HG02970 (cell line): ENCODE data around the gene SYT9.

Experiments used
- ATAC-seq: cut with Tn5 transposase; IDR thresholded peaks from one replicate; pipeline ENCODE4 v1.9.1; 2021; ENCODE audit warnings: mild to moderate bottlenecking, moderate library complexity, moderate number of reproducible peaks; ENCODE audit not compliant: unreplicated experiment, low FRiP score

SYT9 gene, protein sequence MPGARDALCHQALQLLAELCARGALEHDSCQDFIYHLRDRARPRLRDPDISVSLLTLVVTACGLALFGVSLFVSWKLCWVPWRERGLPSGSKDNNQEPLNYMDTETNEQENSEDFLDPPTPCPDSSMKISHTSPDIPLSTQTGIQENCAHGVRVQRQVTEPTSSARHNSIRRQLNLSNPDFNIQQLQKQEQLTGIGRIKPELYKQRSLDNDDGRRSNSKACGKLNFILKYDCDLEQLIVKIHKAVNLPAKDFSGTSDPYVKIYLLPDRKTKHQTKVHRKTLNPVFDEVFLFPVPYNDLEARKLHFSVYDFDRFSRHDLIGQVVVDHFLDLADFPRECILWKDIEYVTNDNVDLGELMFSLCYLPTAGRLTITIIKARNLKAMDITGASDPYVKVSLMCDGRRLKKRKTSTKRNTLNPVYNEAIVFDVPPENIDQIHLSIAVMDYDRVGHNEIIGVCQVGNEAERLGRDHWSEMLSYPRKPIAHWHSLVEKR

DNA sequence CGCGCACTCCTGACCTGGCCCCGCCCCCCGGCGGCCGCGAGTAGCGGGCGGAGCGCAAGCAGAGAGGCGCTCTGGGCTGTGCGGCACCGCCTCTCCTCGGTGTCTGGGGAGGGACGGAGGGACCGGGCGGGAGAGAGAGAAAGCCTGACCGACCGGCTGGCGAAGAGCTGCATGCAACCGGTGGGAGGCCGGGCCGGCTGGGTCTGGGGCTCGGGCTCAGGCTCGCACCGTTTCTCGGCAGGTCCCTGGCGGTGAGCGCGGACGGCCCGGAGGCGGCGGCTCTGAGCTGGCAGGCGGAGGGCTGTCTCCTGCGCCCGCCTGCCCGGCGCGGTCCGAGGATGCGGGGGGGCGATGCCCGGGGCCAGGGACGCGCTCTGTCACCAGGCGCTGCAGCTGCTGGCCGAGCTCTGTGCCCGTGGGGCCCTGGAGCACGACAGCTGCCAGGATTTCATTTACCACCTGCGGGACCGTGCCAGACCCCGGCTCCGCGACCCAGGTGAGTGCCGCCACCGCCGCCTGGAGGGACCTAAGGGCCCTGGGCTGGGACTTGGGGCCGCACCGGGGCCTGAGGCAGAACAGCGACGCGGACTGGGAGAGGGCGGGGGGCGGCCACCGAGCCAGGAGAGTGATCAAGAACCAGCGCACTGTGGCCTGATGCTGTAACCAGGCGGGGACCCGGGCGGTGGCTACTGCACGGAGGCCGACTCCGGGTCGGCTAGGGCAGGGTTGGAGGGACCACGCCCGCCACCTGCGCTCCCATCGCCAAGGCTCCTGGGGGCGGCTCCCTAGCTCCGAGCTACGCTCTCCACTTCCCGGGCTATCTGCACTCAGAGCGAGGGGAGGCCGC, at the start of gene SYT9:
Gene SYT9 (plus strand): TSS at position 69 of the 847 bp plus-strand sequence. CDS start 283 bp downstream, at position 352.
- peak; percentile 53 for ATAC-seq

DNA sequence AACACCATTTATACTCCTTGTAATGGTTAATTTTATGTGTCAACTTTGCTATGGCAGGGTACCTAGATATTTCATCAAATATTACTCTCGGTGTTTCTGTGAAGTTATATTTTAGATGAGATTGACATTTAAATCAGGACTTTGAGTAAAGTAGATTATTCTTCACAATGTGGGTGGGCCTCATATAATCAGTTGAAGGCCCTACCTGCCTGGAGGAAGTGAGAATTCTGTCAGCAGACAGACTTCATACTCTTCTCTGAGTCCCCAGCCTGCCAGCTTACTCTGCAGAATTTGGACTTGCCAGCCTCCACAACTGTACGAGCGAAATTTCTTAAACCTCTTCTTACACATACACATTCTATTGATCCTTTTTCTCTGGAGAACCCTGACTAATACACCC, 49.3 kb upstream of the SYT9 start:
- ATAC-seq: no peak

DNA sequence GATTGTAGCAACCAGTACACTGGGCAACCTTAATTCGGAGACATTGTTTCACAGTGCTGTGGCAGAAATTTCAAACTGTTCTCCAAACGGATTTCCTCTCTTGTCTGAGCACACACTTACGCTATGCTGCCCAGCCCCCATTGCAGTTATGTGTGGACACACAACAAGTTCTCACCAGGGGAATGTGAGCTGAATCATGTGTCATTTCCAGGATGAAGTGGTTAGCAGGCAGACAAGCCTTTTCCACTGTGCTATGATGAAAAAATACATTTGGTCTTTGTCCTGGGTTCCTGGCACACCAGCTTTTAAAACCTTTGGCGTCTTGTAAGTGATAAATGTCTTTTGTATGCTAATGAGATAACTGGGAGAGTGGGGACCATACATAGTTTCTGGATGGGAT, 46.9 kb upstream of the SYT9 start:
- ATAC-seq: no peak

DNA sequence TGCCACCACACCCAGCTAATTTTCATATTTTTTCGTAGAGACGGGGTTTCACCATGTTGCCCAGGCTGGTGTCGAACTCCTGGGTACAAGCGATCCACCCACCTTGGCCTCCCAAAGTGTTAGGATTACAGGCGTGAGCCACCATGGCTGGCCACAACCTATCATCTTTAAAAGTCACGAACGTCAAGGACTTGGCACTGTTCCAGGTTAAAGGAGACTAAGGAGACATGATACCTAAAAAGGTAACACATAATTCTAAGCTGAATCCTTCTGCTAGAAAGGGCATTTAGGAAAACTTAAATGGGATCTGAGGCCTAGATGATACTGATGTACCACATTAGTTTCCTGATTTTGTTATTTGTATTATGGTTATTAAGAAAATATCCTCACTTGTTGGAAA, 43.3 kb upstream of the SYT9 start:
- ATAC-seq: no peak

DNA sequence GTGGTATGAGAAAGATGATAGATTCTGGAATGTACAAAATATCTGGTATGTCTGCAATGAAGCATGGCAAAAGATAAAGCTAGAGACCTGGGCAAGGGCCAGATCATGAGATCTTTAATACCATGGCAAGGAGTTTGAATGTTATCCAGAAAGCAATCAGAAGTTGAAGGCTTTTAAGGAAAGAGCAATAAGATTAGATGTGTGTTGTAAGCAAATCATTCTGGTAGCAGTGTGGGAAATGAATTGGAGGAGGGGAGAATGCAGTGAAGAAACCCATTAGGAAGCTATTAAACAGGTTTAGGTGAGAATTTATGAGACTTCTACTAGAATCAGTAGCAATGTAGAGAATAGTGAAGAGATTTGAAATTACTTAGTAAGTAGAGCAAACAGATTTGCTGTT, 32.2 kb upstream of the SYT9 start:
- ATAC-seq: no peak

DNA sequence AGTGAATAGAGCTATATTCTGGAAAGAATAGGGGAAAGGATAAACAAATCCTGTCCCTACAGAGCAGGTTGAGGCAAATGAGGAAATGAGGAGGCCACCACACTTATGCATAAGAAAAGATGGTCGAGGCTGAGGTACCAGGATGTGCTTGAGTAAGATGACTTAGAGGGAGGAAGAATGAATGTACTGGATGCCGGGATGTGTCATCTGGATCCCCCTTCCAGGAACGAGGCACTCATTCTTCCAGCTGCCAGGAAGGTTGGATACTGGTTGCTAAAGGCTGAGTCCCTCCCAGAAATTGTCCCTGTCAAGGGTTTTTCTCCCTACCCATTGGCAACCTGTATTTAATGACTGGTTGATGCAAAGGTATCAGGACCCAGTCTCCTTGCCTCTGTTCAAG, 31.1 kb upstream of the SYT9 start:
- ATAC-seq: no peak

DNA sequence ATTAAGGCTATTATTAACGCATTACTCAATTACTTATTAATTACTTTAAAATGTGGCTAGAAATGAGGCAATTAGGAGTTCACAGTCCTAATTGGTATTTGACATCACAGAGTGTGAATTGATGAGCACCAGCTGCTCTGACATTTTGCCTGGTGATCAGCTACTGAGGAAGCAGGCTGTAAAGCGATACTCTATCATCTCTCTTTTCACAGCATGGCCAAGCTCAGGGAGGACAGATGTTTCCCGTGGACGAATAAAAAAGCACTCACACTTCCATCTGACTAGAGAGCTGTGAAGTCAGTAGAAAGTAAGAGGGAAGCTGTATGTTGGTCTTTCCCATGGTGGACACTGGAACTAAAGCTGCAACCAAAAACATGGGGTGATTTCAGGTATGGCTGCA, 29.1 kb upstream of the SYT9 start:
- no peak for ATAC-seq

DNA sequence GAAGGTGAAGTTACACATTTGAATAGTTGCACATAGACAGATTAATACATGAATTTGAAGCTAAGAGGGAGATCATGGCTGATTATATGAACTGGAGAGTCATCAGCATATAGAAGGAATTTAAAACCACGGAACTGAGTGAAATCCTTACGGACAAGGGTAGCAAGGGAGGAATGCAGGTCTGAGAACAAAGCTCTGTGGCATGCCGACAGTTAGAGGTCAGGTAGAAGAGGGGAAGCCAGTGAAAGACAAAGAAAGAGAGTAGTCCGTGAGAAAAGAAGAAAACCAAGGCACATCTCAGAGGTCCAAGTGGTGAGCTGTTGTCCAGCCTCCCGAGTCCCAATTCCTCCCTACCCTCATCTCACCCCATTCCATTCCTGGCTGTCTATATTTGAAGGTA, 11.8 kb upstream of the SYT9 start:
- no peak for ATAC-seq

DNA sequence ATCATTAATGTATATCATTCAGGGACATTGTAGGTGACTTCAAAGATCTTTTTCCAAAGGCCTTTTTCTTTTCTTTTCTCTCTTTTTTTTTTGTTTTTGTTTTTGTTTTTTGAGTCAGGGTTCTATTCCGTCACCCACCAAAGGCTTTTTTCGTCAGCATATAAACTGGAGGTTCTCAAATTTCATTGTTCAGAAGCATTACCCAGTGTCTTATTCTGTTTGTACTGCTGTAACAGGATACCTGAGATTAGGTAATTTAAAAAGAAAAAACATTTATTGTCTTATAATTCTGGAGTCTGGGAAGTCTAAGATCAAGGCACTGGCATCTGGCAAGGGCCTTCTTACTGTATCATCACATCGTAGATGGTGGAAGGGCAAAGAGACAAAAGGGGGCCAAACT, 6.4 kb upstream of the SYT9 start:
- ATAC-seq: no peak

DNA sequence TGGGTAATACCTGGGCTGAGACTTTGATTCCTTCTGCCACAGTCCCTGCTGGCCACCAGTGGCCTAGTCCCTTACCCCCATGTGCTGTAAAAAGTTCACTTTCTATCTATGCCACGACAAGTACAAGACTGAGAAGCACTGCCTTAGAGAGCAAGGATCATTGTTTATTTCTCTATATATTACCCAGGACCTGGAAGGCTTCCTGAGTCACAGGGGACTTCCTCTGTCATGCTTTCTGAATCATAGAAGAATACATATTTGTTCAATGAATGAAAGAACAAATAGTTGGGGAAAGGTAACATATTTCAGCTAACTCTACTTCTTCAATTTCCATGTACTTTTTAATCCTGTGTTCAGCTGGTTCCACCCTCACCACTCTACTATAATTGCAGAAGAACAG, 5.5 kb upstream of the SYT9 start:
- ATAC-seq: no peak

DNA sequence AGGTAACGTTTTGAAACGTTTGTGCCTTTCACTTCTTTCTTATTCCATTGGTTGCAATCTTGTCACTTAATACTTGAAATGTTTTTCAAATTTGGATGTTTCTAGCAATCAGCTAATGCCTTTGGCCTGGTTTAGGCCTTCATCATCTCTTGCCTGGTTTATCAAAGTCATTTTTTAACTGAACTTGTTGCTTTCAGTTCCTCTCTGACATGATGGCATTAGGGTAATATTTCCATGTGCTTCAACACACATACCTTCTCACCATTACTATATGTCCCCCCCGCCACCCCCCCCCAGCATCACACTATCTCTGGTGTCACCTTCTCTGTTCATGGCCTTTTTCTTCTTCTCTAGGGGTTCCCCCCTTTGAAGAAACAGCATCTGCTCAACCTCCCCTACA, 1.5 kb upstream of the SYT9 start:
- no peak for ATAC-seq

DNA sequence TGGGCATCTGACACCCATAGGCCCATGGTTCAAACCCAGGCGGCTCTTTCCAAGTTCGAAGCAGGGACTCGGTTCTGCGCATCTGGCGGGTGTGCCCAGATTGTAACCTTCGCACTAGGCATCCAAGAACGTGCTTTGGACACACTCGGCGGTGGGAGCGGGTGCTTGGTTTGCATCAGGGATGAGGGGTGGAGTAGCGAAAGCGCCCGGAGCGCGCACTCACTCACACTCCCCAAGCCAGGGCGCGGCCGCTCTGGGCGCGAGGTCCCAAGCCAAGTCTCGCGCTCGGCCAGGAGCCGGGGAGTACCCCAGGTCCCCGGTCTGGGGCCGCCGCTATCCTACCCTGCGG, 243 bp upstream of the SYT9 start:
- ATAC-seq: no peak

DNA sequence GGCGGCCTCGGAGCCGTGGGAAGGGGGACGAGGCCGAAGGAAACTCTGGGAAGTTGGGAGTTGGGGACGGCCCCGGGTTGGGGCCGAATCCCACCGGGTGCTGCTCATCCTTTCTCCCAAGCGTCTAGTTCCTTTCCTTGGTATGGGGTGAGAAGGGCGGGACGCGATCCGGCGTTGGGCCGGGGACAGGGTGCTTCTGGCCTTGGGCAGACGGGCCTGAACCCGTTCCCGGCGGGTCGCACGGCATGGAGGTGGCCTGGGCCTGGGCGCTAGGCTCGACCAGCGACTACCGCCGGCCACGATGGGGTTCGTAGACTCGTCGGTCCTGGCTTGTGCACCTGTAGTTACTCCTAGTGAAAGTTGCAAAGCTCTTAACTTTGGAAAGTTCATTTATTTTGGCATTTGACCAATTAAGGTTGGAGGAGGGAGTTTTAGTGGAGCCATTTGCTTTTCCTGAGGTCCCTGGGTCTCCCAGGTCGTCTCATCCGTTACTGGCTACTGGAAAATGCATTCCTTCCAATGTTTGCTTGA, 1.0 kb downstream of the SYT9 start:
- no peak for ATAC-seq

DNA sequence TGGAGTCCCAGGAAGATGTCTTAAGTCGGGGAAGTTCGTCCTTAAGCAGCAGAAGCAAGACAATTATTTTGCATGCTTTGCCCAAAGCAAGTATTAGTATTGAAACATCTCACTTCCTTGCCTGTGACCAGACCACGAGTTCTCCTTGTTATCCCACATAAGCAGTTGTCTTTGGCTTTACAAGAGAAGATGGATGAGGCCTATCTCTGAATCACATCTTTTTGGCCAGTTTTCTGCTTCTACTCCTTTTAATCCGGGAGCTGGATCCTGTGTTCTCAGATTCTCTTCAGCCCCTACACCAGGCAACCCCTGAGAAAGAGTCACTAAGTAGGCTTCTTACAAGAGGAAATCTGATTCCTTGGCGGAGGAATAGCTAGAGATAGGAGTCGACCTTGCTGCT, 2.1 kb downstream of the SYT9 start:
- ATAC-seq: no peak

DNA sequence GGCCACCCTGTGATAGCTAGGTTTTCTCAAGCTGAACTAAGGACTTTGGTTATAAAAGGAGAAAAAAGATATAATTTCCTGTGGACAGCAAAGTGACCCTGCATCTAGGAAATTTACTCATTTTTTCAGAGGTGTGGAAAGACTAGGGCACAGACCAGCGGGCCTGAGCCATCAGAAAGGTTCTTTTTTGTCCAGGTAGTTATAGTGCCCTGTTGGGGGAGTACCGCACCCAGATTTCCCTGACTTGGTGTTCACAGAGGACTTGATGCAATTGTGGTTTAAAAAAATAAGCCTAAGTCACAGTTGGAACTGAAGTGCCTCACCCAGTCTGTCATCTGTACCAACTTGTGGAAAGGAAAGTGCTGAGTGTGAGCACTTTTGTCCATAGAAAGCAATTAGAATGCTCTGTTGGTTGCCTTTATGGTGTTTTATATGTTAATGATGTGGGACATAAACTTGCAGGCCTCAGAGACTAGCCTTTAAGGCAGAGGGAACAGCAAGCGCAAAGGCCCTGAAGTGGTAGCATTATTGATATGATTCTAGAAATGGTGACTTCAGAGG, 3.1 kb downstream of the SYT9 start:
- no peak for ATAC-seq

DNA sequence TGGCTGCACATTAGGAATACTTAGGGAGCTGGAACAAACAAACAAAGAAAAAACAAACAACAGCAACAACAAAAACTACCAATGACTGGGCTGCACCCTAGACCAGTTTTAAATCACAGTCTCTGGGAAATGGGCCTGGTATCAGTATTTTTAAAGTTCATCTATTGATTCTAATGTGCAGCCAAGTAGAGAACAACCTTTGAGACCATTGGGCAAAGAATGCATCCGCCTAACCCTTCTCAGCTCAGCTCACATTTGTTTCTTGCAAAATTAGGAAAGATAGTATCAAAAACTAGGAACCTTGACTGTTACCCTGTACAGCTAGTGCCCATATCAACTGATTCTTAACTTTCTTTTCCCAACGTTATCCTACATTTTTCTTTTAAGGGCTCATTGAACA, 5.2 kb downstream of the SYT9 start:
- no peak for ATAC-seq

DNA sequence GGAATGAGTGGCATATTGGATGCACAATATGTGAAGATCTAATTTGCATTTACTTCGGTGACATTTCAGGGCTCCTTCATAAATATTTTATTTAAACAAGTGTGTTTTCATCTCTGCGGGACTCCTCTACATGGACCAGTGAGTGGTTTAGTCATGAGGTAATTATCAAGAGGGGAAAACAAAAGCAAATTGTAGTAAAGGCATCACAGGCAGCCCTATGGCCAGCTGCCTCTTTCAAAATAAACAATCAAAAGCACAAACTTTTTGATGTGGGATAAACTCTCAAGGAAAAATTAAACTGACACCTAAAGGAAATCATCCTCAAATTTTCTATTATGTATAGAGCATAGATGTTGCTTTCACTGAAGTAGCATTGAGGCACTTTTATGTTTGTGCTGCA, 6.0 kb downstream of the SYT9 start:
- ATAC-seq: no peak

DNA sequence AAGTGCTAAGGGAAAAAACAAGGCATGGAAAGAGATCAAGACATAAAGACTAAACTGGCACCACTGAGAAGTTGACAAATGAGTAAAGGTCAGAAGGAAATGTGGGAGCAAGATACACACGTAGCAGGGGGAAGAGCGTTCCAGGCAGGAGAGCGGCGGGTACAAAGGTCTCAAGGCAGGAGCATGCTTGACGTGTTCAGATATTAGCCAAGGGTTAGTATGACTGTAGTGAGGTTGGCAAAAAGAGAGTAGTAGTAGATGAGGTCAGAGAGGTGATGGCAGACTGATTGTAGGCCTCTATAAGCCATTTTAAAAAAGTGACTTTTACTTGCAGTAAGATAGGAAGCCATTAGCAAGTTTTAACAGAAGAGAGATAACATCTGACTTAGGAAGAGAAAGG, 9.9 kb downstream of the SYT9 start:
- no peak for ATAC-seq

DNA sequence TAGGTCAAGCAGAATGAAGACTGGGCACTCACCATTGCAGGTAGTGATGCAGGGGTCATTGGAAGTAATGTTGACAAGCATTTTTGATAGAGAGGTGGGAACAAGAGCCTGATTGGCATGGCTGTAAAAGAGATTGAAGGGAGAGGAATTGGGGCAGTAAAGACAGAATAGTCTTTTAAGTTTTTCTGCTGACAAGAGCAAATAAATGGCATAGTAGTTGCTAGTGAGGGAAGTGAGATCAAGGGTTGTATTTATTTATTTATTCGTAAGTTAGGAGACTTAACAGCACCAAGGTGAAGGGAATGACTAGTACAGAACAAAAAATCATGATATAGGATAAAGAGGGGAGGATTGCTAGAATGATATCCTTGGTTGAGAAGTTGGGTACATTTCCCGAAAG, 11.0 kb downstream of the SYT9 start:
- no peak for ATAC-seq

DNA sequence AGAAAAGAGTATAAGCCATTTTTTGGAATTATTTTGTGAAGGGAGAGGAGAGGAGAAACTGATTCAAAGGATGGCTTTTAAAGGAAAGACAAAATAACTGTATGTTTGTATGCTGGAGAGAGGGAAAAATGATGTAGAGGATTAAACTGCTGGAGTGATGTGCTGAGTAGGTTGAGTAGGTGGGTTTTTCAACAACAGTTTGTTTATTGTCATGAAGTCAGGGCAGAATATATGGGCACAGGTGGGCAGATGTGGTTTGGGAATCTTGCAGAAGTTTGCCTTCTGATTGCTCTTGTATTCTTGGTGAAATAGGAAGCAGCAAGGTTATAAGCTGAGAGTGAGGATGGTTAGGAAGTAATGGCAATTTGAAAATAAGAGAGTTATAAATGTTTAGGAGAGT, 12.1 kb downstream of the SYT9 start:
- no peak for ATAC-seq

DNA sequence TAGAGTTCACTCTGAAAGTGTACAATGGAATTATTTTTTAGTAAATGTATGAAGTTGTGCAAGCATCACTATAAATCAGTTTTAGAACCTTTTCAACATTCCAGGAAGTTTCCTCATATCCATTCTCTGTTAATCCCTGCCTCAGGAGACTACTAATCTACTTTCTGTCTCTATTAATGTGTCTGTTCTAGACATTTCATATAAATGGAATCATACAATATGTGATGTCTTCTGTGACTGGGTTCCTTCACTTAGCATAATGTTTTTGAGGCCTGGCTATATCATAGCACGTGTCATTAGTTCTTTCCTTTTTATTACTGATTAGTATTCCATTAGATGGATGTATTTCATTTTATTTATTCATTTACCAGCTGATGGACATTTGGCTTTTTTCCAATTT, 17.1 kb downstream of the SYT9 start:
- ATAC-seq: no peak
